Measurements from ENCODE around the gene TMEFF1.

Gene TMEFF1

GRCh38 chr9:100578610-100579009, 105.7 kb downstream of the TMEFF1 start:
- DNase-seq, result no peak

- DNase-seq, result no peak
These were observed 106.7 kb downstream of the TMEFF1 start for GRCh38 chr9:100579665-100580064.

- DNase-seq, result no peak
These were observed 107.3 kb downstream of the TMEFF1 start for GRCh38 chr9:100580257-100580656.

GRCh38 chr9:100581081-100581480, 108.1 kb downstream of the TMEFF1 start:
- DNase-seq, result no peak

GRCh38 chr9:100581661-100582060, 108.7 kb downstream of the TMEFF1 start:
- no peak for DNase-seq

GRCh38 chr9:100583014-100583802, 110.3 kb downstream of the TMEFF1 start:
- no peak for DNase-seq

- DNase-seq, result no peak
These were observed 112.0 kb downstream of the TMEFF1 start for GRCh38 chr9:100584951-100585350.

- DNase-seq, result no peak
These were observed 113.1 kb downstream of the TMEFF1 start for GRCh38 chr9:100586093-100586492.

- DNase-seq, result no peak
These were observed 114.4 kb downstream of the TMEFF1 start for GRCh38 chr9:100587375-100587774.

GRCh38 chr9:100589582-100589981, 116.6 kb downstream of the TMEFF1 start:
- DNase-seq, result no peak

- no peak for DNase-seq
These were observed 117.5 kb downstream of the TMEFF1 start for GRCh38 chr9:100590481-100590880.

- no peak for DNase-seq
These were observed 118.2 kb downstream of the TMEFF1 start for GRCh38 chr9:100591139-100591538.

GRCh38 chr9:100591639-100592412, 118.9 kb downstream of the TMEFF1 start:
- DNase-seq, result no peak

GRCh38 chr9:100595391-100596199, 122.6 kb downstream of the TMEFF1 start:
- DNase-seq, result peak; percentile 79

- DNase-seq, result peak; percentile 14
These were observed 124.3 kb downstream of the TMEFF1 start for GRCh38 chr9:100597236-100597635.

GRCh38 chr9:100598641-100599145, 125.7 kb downstream of the TMEFF1 start:
- peak; percentile 92 for DNase-seq

- DNase-seq, result peak; percentile 58
These were observed 127.7 kb downstream of the TMEFF1 start for GRCh38 chr9:100600521-100601079.

GRCh38 chr9:100601216-100601615, 128.3 kb downstream of the TMEFF1 start:
- DNase-seq, result peak; percentile 82

- peak; percentile 83 for DNase-seq
These were observed 129.4 kb downstream of the TMEFF1 start for GRCh38 chr9:100602342-100602801.

- no peak for DNase-seq
These were observed 132.5 kb downstream of the TMEFF1 start for GRCh38 chr9:100605405-100605804.

- peak; percentile 40 for DNase-seq
These were observed 146.2 kb downstream of the TMEFF1 start for GRCh38 chr9:100619194-100619593.

- DNase-seq, result no peak
These were observed 146.7 kb downstream of the TMEFF1 start for GRCh38 chr9:100619665-100620064.

GRCh38 chr9:100623969-100624368, 151.0 kb downstream of the TMEFF1 start:
- DNase-seq, result no peak
